Ascending aorta (tissue), 2 donors: Measurements from ENCODE around the gene LDLR. TPM values are rescaled to one million over a fixed set of nuclear protein-coding genes. Genes with fewer than 3 reads are reported as not detected.

Source experiments
- DNase-seq, 2 donors: peaks; one replicate each; pipeline ENCODE4 v3.0.0-alpha.2; 2019; ENCODE audit warnings: low spot score in 2 of 2
- H3K27ac ChIP-seq, 2 donors: fragments of 200-600 bp; sonication (generic); one replicate each; pipeline ENCODE4 v1.5.1; 2016 to 2017; ENCODE audit warnings: mild to moderate bottlenecking in 1 of 2
- H3K27me3 ChIP-seq: fragments of 200-600 bp; sonication (generic); one replicate; pipeline ENCODE4 v1.5.1; 2017
- H3K36me3 ChIP-seq, 2 donors: fragments of 200-600 bp; sonication (generic); one replicate each; pipeline ENCODE4 v1.5.1; 2016
- H3K4me1 ChIP-seq, 2 donors: fragments of 200-600 bp; sonication (generic); one replicate each; pipeline ENCODE4 v1.5.1; 2016 to 2017; ENCODE audit warnings: mild to moderate bottlenecking in 1 of 2
- H3K4me3 ChIP-seq, 2 donors: fragments of 200-600 bp; sonication (generic); one replicate each; pipeline ENCODE4 v1.5.1; 2016 to 2017; ENCODE audit warnings: mild to moderate bottlenecking in 1 of 2
- H3K9me3 ChIP-seq, 2 donors: fragments of 200-600 bp; sonication (generic); one replicate each; pipeline ENCODE4 v1.5.1; 2016
- CTCF ChIP-seq, 3 experiments: fragments of 200-600 bp in 2 of 3; fragments of 450-650 bp in 1 of 3; sonication (generic) in 2 of 3; IDR thresholded peaks; one replicate each; pipeline ENCODE4 v1.5.1; 2016 to 2019; ENCODE audit warnings: antibody characterized with exemption in 3 of 3, mild to moderate bottlenecking in 1 of 3, moderate library complexity in 1 of 3
- intact Hi-C: fragments of 100-400 bp; cut with DNase I; formaldehyde crosslinking; loops from one replicate; pipeline ENCODE4 v1.15.1; 2023
- total RNA-seq: library from RNA; depleted of rRNA; stranded (reverse); fragments of >200 nt; gene quantifications from one replicate; pipeline ENCODE4 v1.1.0, GENCODE V29; 2016

The LDLR gene
- total RNA-seq, 1 donor from 2014 or later: 37.4 TPM

- Histone ChIP-seq H3K4me3 (no peak overlapping the region), H3K36me3 (no peaks in the 10 kb centered on the region), H3K4me1 (peaks cover 17 to 32% of the 10 kb centered on the region in 2 donors), H3K27me3 (no peaks in the 10 kb centered on the region), H3K27ac (peak overlapping the region in 1 of 2 donors; percentile 97), H3K9me3 (no peaks in the 10 kb centered on the region)
- intact Hi-C loops: no loop called here
- DNase-seq: no peak
- TF ChIP-seq CTCF (IDR thresholded peaks at IDR 0.05): no peak
These were observed 56.3 kb downstream of the LDLR start for GRCh38 chr19:11145536-11145924.

GRCh38 chr19:11148001-11148400 is 58.7 kb downstream of the LDLR start:
- H3K27ac ChIP-seq: peak overlapping the region; percentile 31 to 70
- no peak for DNase-seq
- peaks cover 10 to 38% of the 10 kb centered on the region in 2 donors for H3K4me1 ChIP-seq
- H3K36me3 ChIP-seq: no peaks in the 10 kb centered on the region
- no peaks in the 10 kb centered on the region for H3K9me3 ChIP-seq
- intact Hi-C loops: no loop called here
- TF ChIP-seq CTCF (IDR thresholded peaks at IDR 0.05): no peak
- H3K27me3 ChIP-seq: no peaks in the 10 kb centered on the region
- H3K4me3 ChIP-seq: no peak overlapping the region

GRCh38 chr19:11151181-11151580 is 61.9 kb downstream of the LDLR start:
- no peak for TF ChIP-seq CTCF (IDR thresholded peaks at IDR 0.05)
- DNase-seq: peak in 1 of 2 donors; percentile 72
- Histone ChIP-seq H3K36me3 (no peaks in the 10 kb centered on the region), H3K27me3 (no peaks in the 10 kb centered on the region), H3K4me3 (no peak overlapping the region), H3K27ac (peak overlapping the region; percentile 68 to 85), H3K9me3 (no peaks in the 10 kb centered on the region), H3K4me1 (peaks cover 9 to 33% of the 10 kb centered on the region in 2 donors)
- intact Hi-C loops: no loop called here

GRCh38 chr19:11152318-11153062 is 63.2 kb downstream of the LDLR start:
- no peaks in the 10 kb centered on the region for H3K9me3 ChIP-seq
- intact Hi-C loops: no loop called here
- peak overlapping the region; percentile 68 to 85 for H3K27ac ChIP-seq
- no peaks in the 10 kb centered on the region for H3K36me3 ChIP-seq
- DNase-seq: peak; percentile 59 to 90
- H3K4me3 ChIP-seq: no peak overlapping the region
- peaks cover 10 to 39% of the 10 kb centered on the region in 2 donors for H3K4me1 ChIP-seq
- TF ChIP-seq CTCF (IDR thresholded peaks at IDR 0.05): no peak
- H3K27me3 ChIP-seq: no peaks in the 10 kb centered on the region

GRCh38 chr19:11154683-11155047 is 65.4 kb downstream of the LDLR start:
- peaks cover 11 to 51% of the 10 kb centered on the region in 2 donors for H3K4me1 ChIP-seq

More at GRCh38 chr19:11154683-11155047, 65.4 kb downstream of the LDLR start:
- Histone ChIP-seq H3K4me3 (no peak overlapping the region), H3K27me3 (no peaks in the 10 kb centered on the region), H3K9me3 (no peaks in the 10 kb centered on the region), H3K27ac (no peak overlapping the region), H3K36me3 (no peaks in the 10 kb centered on the region)
- intact Hi-C loops: no loop called here
- no peak for DNase-seq
- no peak for TF ChIP-seq CTCF (IDR thresholded peaks at IDR 0.05)
